HS-27A (cell line): ENCODE data around the gene ELAVL4.
"Not testable (repeated sequence)": the region's sequence is repeated elsewhere in the genome, so short reads cannot be mapped to it uniquely, and the experiment has no call there.

Source experiments
- DNase-seq: peaks from one replicate; pipeline ENCODE4 v3.0.0-alpha.2; 2012; ENCODE audit warnings: low read depth, missing footprints

ELAVL4 gene

GRCh38 chr1:50126927-50127715 is 18.4 kb downstream of the ELAVL4 start:
- DNase-seq: no peak

GRCh38 chr1:50129201-50129600 is 20.5 kb downstream of the ELAVL4 start:
- DNase-seq: no peak

DNA sequence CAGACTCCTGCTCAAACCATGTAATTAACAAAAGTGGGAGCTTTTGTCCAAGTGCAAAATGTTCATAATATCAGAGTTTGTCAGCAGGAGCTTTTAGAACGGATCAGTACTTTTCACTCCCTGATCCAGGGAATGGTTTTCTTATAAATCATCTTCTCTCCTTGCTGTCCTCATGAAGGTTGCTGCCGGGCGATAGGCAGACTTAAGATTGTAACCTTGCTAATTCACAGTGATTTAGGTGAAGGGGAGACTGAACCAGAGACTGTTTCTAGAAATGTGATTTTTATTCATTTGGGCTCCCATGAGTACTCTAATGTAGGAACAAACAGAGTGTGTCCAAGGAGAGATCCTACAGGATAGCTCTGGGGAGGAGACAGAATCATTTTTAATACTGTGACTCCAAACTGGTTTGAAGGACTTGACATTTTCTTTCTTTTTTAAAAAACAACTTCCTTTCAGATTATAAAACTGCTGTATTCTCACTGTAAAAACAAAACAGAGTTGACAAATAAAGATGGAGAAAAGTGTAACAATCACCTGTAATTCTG is 23.7 kb downstream of the ELAVL4 start:
- DNase-seq: no peak

- DNase-seq: no peak
These were observed 27.0 kb downstream of the ELAVL4 start for GRCh38 chr1:50135716-50136115.

- DNase-seq: no peak
These were observed 30.8 kb downstream of the ELAVL4 start for GRCh38 chr1:50139339-50140181.

DNA sequence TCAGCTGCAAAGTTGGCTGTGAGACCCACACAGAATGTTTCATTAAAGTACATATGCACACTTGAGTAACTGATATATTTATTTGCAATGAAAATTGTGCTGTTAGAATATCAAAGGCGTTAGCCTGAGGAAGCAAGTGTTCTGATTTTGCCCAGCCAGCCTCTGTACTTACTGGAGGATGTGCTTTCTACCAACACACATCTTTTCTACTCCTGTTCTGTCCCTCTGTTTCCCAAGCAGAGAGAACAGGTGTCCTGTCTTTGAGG is 31.4 kb downstream of the ELAVL4 start:
- no peak for DNase-seq

DNA sequence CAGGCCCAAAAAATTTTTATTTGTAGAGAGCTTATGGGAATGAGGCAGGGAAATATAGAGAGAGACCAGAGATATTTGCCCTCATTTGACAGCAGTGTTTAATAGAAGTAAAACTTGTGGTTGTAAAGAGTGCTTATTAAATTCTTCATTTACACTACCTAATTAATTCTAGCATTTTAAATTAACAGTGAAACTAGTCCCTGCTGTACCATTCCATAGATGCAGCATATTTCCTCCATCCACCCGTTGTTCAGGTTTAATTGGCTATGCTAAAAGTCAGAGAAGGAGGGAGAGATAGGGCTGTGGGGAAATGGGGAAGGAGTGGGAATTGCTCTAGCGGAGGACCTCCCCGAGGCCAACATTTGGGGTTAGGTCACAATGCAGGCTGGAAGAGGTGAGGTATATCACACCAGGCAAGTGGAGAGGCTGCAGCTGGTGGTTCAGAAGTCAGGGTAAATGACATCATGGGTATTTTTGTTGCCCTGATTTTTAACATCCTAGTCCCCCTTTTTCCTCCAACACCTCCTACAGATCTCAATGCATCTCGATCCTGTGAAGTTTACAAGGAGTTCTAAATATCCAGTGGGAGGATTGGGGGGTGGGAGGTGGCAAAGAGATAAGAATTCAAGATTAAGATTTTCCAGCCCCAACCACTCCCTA is 38.6 kb downstream of the ELAVL4 start:
- DNase-seq: no peak

DNA sequence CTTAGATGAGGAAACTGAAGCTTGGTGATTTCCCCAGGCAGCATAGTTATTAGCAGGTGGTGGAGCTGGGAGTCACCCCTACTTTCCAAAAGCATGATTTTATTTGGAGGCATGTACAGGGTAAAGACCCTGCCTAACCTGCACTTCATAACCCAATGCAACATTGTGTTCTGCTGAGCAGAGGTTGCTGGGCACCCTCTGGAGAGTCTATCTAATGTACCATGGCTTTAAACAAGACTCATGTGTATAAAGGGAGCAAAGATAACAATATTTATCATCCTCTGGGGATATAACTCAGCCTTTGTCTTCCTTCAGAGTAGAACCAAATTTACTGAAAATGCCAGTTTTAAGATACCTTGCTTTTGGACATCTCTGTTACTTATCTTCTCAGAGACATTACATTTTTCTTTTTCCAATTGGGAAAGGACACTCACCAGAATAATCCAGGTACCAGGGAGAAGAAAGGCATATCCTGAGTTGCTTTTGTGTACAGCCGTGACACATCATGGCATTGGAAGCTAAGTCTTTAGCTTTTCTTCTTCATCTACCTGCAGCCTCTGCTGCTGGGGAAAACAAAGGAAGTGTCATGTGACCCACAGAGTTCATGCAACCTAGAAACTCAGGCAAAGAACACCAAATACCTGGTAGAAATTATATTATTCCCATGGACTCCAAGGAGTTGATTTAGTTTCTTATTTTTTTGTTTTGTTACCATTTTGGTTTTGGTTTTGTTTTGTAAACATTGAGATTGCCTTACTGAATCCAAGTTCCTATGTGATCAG is 39.6 kb downstream of the ELAVL4 start:
- DNase-seq: no peak

GRCh38 chr1:50152236-50152635 is 43.5 kb downstream of the ELAVL4 start:
- no peak for DNase-seq

GRCh38 chr1:50155541-50155940 is 46.8 kb downstream of the ELAVL4 start:
- DNase-seq: no peak

DNA sequence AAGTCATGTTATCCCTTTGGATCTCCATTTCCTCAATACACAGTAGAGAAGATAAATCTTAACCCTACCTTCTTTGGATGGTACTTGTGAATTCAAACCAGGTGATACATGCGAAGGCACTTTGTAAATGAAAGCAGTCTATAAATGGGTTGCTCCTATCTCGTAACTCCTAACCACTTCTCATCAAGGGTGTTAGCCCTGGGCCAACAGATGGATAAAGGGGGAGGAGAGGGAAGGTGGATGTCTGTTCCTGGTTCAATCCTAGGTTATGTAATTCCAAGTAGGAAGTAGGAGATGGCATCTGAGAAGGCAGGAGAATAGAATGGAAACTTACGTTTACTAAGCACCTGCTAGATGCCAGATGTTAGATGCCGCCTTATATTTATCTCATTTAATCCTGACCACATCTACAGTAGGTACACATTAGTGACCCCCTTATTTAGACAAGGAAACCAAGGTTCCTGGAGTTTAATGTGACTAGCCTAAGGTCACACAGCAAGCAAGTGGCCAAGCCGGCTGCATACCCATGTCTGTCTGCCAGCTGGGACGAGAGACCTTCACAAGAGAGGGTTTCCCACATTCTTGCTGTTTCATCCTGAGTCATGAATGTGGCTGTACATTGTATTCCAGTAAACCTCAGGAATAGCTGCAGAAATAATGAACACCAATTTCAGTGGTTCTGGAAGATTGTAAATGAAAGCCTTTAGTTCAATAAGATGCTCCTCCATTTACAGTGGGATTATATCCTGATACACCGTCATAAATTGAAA is 47.7 kb downstream of the ELAVL4 start:
- no peak for DNase-seq

DNA sequence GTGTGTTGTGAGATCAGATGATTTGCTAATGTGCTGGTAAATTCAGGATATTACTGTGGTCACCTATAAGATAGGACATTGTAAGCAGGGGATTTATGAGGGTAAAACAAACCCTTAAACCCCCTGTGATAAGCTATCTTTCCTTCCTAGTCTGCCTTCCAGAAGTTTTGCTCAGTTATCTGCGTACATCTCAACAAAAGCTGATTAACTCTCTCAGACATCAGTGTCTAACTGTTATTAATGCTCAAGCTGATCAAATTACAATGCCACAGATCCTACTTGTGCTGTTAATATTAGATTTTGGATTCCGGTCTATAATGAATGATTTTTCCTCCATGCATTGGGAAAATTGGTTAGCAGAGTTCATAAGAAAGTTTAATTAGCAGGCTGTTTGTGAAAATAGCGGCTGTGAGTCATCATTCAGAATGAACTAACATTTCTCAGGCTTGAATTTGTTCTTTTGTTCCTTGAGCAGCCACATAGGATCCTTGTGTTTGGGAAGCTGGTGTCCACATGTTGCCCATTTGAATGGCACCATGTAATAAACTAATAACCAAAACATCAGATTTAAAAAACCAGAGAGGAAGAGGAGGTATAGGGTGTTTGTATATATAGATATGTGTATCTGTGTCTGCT is 48.7 kb downstream of the ELAVL4 start:
- no peak for DNase-seq

DNA sequence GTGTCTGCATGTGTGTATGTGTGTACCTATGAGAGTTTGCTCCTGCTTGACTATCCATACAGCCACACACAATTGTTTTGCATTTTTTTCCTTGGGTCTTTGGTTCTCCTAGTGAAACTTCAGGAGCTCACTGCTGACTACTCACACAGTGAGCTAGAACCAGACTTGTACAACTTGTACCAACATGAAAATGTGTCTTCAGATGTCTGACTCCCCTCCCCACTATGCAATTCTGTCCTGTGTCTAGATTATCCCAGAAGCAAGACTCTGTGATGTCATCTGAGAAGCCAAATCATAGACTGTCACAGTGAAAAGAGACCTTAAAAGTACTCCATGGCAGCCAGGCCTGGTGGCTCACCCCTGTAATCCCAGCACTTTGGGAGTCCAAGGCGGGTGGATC is 49.7 kb downstream of the ELAVL4 start:
- no peak for DNase-seq

DNA sequence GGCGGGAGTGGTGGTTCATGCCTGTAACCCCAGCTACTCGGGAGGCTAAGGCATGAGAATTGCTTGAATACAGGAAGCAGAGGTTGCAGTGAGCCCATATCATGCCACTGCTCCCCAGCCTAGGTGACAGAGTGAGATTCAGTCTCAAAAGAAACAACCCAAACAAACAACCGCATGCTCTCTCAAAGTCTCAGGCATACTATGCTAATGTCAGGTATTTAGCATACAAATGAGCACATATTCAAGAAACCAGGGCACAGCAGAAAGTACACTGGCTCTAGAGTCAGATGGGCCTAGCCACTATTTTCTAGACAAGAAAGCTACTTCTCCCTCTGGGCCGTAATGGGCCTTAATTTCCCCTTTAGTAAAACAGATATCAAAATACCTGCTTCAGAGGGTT is 55.0 kb downstream of the ELAVL4 start:
- no peak for DNase-seq

- not testable (repeated sequence) for DNase-seq
These were observed 57.6 kb downstream of the ELAVL4 start for GRCh38 chr1:50166351-50166750.

DNA sequence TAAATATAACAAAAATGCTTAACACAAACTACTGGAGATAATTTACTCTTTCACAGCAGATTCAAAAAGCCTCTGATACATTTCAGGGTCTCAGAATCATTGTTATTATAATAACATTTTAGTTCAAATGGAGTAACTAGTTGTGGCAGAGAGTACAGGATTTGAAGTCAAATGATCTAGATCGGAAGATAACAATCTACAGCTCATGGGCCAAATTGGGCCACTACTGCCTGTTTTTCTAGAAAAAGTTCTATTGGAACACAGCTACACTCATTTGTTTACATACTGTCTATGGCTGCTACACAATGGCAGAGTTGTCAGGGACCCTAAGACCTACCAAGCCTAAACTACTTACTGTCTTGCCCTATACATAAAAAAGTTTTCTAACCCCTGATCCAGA is 63.6 kb downstream of the ELAVL4 start:
- no peak for DNase-seq

GRCh38 chr1:50174101-50174500 is 65.4 kb downstream of the ELAVL4 start:
- no peak for DNase-seq

DNA sequence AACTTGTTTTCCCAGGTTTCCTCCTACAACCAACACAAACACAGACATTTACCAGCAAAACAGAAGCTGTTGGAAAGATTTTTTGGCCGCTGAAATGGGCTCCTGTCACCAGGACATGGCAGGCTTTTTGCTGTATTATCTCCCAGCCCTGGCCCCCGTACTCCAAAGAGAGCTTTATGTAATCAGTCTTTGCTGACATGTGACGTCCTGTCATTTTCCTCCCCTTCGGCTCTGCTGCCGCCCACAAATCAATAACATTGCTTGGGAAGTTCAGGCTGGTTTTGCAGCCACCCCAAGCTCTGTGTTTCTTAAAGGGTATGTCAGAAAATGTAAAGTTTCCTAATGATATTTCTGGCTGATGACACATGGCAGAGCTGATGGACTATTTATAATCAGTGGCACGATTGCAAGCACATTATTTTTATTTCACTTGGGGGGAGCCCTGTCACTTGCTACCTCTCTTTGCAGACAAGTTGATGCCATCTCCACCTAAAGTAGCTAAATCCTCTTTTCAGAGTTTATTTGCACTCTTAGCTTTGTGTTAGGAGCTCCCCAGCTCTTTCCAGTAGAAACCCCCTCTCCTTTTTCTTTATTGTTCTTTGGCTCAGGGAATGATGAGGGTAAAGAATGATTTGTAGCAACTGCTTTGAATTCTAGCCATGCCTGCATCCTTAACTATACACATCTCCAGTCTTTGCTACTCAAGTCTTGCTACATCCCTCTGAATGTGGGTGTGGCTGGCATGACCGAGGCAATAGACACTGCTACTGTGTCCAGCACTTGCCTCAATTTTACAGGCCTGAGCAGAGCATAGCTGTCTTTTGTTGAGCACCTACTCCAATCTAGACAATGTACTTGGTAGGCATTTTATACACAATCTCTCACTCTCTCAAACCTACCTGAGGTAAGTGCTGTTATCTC is 67.3 kb downstream of the ELAVL4 start:
- no peak for DNase-seq

- DNase-seq: no peak
These were observed 69.3 kb downstream of the ELAVL4 start for GRCh38 chr1:50177994-50178393.

DNA sequence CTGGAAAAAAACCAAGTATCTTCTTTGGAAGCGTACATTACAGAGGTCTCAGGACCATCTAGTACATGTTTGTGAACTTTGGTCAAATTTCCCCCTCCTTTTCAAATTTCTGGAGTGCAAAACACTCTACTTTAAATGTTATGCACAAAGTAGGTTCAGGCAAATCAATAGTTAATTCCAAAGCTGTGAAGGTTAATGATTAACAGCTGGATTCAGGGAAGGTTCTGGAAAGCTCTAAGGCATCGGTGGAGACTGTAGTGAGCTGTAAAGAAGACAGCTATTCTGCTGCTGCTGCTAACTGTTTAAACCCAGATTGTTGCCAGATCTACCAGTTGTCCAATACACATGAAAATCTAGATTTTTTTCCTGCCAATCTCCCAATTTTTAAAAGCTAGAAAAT is 70.9 kb downstream of the ELAVL4 start:
- DNase-seq: no peak
